K562 (cell line): ENCODE results near the gene DET1. TPM values are rescaled to one million over a fixed set of nuclear protein-coding genes. Genes with fewer than 3 reads are reported as not detected.
A peak's percentile ranks its signal among the peaks of the same experiment; 100 is the strongest.

Source experiments
- ARID3A ChIP-seq: IDR thresholded peaks from 2 replicates; pipeline ENCODE4 v1.6.1; 2012; ENCODE audit warnings: low read depth, low read length, improper control_type of control experiment, borderline replicate concordance
- BCOR ChIP-seq: fragments of 450-650 bp; IDR thresholded peaks from 2 replicates; pipeline ENCODE4 v1.6.1; 2016
- BMI1 ChIP-seq: fragments of 150-350 bp; IDR thresholded peaks from 2 replicates; pipeline ENCODE4 v1.6.1; 2014; ENCODE audit warnings: low read length
- BRCA1 ChIP-seq, 2 experiments: fragments of 450-650 bp in 1 of 2; sonication (generic) in 1 of 2; formaldehyde crosslinking in 1 of 2; IDR thresholded peaks; 2 replicates each; pipeline versions ENCODE4 v1.5.0 to v1.6.1; 2017 to 2020; ENCODE audit warnings: mild to moderate bottlenecking in 1 of 2, missing genetic modification reagents in 1 of 2
- CHAMP1 ChIP-seq: fragments of 450-650 bp; IDR thresholded peaks from 2 replicates; pipeline ENCODE4 v1.6.1; 2016; ENCODE audit warnings: mild to moderate bottlenecking
- DPF2 ChIP-seq: fragments of 450-650 bp; IDR thresholded peaks from 2 replicates; pipeline ENCODE4 v1.6.1; 2016
- FOXA1 ChIP-seq: fragments of 450-650 bp; IDR thresholded peaks from 2 replicates; pipeline ENCODE4 v1.6.1; 2016; ENCODE audit warnings: mild to moderate bottlenecking, borderline replicate concordance
- SNIP1 ChIP-seq: fragments of 450-650 bp; IDR thresholded peaks from 2 replicates; pipeline ENCODE4 v1.7.1; 2017; ENCODE audit warnings: low read depth, mild to moderate bottlenecking
- ZBTB43 ChIP-seq: sonication (generic); formaldehyde crosslinking; IDR thresholded peaks from 2 replicates; pipeline ENCODE4 v1.8.0; 2023; ENCODE audit warnings: mild to moderate bottlenecking, missing genetic modification reagents
- ZFX ChIP-seq: sonication (generic); formaldehyde crosslinking; IDR thresholded peaks from 2 replicates; pipeline ENCODE4 v1.8.0; 2022; ENCODE audit warnings: mild to moderate bottlenecking, missing genetic modification reagents, moderate library complexity
- ZNF316 ChIP-seq: fragments of 450-650 bp; IDR thresholded peaks from 2 replicates; pipeline ENCODE4 v1.6.1; 2016
- polyA plus RNA-seq, 8 experiments: library from polyadenylated mRNA; depleted of rRNA in 4 of 8; stranded (reverse) in 5 of 8; unstranded in 3 of 8; fragments of >200 nt; fragmentation: Nextera tagmentation in 2 of 8; fragmentation: Illumina TruSeq in 1 of 8; extraction: Ambion mirVana in 2 of 8; extraction: Trizol in 1 of 8; gene quantifications; 2 replicates each; pipeline versions ENCODE4 v1.2.1 to v1.2.3, GENCODE V29; 2011 to 2014; ENCODE audit warnings: inconsistent platforms in 1 of 8, missing spikeins in 1 of 8
- total RNA-seq, 7 experiments: library from RNA; depleted of rRNA in 6 of 7; stranded (reverse); fragments of >200 nt in 6 of 7; fragmentation: Illumina TruSeq in 2 of 7; extraction: Trizol in 2 of 7; gene quantifications; 2 replicates each; pipeline versions ENCODE4 v1.2.1 to v1.2.3, GENCODE V29; 2011 to 2021; ENCODE audit warnings: low replicate concordance in 1 of 7
- TF ChIP-seq, protein P1 (sequence below): fragments of 200-800 bp; sonication (Bioruptor generic); IDR thresholded peaks from 2 replicates; pipeline ENCODE4 v1.6.1; 2017; ENCODE audit warnings: missing genetic modification characterization, missing compliant biosample characterization
- TF ChIP-seq, protein P2 (sequence below): fragments of 200-800 bp; sonication (Bioruptor generic); IDR thresholded peaks from 2 replicates; pipeline ENCODE4 v1.6.1; 2017; ENCODE audit warnings: missing genetic modification characterization, missing compliant biosample characterization
- TF ChIP-seq, protein P3 (sequence below): fragments of 450-650 bp; formaldehyde crosslinking; IDR thresholded peaks from 2 replicates; pipeline ENCODE4 v1.4.0; 2020; ENCODE audit warnings: mild to moderate bottlenecking, moderate library complexity

The DET1 gene
- total and polyA plus RNA-seq, 9 of the 15 experiments (the other 6 are each of a cell fraction or from before 2014, with no cell fraction given): 4.2 to 8.1 (median 6.0) TPM

DNA sequence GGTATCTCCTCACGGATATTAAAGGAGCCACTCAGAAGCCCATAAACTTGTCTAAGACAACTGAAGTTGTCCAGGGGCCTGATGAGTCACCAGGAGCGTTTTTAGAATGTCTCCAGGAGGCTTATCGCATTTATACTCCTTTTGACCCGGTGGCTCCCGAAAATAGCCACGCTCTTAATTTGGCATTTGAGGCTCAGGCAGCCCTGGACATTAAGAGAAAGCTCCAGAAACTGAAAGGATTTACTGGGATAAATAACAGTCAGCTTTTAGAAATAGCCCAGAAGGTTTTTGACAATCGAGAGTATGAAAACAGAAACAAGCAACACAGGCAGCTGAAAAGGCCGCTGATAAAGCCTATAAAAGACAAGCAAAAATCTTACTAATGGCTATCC, 4.1 kb downstream of the DET1 start (continued):
- TF ChIP-seq, protein P1, sequence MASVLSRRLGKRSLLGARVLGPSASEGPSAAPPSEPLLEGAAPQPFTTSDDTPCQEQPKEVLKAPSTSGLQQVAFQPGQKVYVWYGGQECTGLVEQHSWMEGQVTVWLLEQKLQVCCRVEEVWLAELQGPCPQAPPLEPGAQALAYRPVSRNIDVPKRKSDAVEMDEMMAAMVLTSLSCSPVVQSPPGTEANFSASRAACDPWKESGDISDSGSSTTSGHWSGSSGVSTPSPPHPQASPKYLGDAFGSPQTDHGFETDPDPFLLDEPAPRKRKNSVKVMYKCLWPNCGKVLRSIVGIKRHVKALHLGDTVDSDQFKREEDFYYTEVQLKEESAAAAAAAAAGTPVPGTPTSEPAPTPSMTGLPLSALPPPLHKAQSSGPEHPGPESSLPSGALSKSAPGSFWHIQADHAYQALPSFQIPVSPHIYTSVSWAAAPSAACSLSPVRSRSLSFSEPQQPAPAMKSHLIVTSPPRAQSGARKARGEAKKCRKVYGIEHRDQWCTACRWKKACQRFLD (CRISPR knock-in tag): 0 out of 2 replicates have a peak, but pooled peaks have one; percentile 22
- TF ChIP-seq BRCA1 (IDR thresholded peaks at IDR 0.05) (no peak), BRCA1 (CRISPR knock-in tag; IDR thresholded peaks at IDR 0.05) (no peak), FOXA1 (no peak), ZBTB43 (no peak), BCOR (no peak), SNIP1 (no peak), DPF2 (peak; percentile 74; the same call in 1 of the 2 replicates), ARID3A (peak; percentile 84; the same call in 1 of the 2 replicates), ZNF316 (no peak), BMI1 (no peak), CHAMP1 (no peak), ZFX (peak; percentile 42; the same call in 1 of the 2 replicates)
- TF ChIP-seq, protein P2, sequence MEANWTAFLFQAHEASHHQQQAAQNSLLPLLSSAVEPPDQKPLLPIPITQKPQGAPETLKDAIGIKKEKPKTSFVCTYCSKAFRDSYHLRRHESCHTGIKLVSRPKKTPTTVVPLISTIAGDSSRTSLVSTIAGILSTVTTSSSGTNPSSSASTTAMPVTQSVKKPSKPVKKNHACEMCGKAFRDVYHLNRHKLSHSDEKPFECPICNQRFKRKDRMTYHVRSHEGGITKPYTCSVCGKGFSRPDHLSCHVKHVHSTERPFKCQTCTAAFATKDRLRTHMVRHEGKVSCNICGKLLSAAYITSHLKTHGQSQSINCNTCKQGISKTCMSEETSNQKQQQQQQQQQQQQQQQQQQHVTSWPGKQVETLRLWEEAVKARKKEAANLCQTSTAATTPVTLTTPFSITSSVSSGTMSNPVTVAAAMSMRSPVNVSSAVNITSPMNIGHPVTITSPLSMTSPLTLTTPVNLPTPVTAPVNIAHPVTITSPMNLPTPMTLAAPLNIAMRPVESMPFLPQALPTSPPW (CRISPR knock-in tag): peak; percentile 3; the same call in 1 of the 2 replicates
- TF ChIP-seq, protein P3, sequence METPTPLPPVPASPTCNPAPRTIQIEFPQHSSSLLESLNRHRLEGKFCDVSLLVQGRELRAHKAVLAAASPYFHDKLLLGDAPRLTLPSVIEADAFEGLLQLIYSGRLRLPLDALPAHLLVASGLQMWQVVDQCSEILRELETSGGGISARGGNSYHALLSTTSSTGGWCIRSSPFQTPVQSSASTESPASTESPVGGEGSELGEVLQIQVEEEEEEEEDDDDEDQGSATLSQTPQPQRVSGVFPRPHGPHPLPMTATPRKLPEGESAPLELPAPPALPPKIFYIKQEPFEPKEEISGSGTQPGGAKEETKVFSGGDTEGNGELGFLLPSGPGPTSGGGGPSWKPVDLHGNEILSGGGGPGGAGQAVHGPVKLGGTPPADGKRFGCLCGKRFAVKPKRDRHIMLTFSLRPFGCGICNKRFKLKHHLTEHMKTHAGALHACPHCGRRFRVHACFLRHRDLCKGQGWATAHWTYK (CRISPR knock-in tag): no peak
